Neural progenitor cell (in vitro differentiated cells): Measurements from ENCODE around the gene CRHR1.

Source experiments
- EZH2phosphoT487 ChIP-seq: fragments of 200-600 bp; sonication (generic); IDR thresholded peaks from 2 replicates; pipeline ENCODE4 v1.6.1; 2017; ENCODE audit warnings: antibody characterized with exemption
- TF ChIP-seq, protein P1 (sequence below): fragments of 200-600 bp; sonication (generic); IDR thresholded peaks from 2 replicates; pipeline ENCODE4 v1.5.1; 2017; ENCODE audit warnings: antibody characterized with exemption, mild to moderate bottlenecking

DNA sequence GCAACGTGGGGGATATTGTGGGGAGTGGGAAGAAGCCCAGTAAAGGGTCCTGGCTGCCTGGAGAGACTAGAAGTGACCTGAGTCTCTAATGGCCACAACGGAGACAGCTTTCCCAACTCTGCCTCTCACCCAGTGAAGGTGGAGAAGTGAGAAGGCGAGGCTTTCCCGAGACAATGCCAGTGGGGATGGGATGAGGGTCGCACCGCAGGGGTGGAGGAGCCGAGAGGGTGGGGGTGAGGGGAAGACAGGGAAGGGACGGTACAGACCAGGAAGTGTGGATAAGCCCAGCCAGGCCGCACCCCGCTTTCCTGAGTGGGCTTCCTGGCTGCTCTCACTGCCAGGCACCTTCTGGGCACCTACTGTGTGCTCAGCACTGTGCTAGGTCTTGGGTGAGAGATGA is 53.1 kb downstream of the CRHR1 start:
- TF ChIP-seq, protein P1, sequence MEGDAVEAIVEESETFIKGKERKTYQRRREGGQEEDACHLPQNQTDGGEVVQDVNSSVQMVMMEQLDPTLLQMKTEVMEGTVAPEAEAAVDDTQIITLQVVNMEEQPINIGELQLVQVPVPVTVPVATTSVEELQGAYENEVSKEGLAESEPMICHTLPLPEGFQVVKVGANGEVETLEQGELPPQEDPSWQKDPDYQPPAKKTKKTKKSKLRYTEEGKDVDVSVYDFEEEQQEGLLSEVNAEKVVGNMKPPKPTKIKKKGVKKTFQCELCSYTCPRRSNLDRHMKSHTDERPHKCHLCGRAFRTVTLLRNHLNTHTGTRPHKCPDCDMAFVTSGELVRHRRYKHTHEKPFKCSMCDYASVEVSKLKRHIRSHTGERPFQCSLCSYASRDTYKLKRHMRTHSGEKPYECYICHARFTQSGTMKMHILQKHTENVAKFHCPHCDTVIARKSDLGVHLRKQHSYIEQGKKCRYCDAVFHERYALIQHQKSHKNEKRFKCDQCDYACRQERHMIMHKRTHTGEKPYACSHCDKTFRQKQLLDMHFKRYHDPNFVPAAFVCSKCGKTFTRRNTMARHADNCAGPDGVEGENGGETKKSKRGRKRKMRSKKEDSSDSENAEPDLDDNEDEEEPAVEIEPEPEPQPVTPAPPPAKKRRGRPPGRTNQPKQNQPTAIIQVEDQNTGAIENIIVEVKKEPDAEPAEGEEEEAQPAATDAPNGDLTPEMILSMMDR: no peak
- TF ChIP-seq EZH2phosphoT487: no peak
